Raji (cell line): ENCODE results near the gene NDOR1.
A peak's percentile ranks its signal among the peaks of the same experiment; 100 is the strongest.

Source experiments
- POLR2A ChIP-seq: IDR thresholded peaks from 2 replicates; pipeline ENCODE4 v1.6.1; 2011; ENCODE audit warnings: low read depth, low read length, control low read depth; ENCODE audit not compliant: insufficient read depth

The NDOR1 gene

GRCh38 chr9:137198051-137198901, 7.2 kb upstream of the NDOR1 start:
- no peak for TF ChIP-seq POLR2A

- no peak for TF ChIP-seq POLR2A
These were observed 6.6 kb upstream of the NDOR1 start for GRCh38 chr9:137198902-137199283.

- no peak for TF ChIP-seq POLR2A
These were observed 5.9 kb upstream of the NDOR1 start for GRCh38 chr9:137199411-137200121.

GRCh38 chr9:137200311-137201204, 4.9 kb upstream of the NDOR1 start, which contains the start of gene TPRN:
TPRN (minus strand) TSS chr9:137200741; CDS start chr9:137200711, 30 bp downstream.
- TF ChIP-seq POLR2A, result peak; percentile 89

- TF ChIP-seq POLR2A, result peak; percentile 40; the same call in 1 of the 2 replicates
These were observed 4.2 kb upstream of the NDOR1 start for GRCh38 chr9:137201205-137201868.

GRCh38 chr9:137202966-137203365, 2.5 kb upstream of the NDOR1 start:
- no peak for TF ChIP-seq POLR2A

- TF ChIP-seq POLR2A, result no peak
These were observed 772 bp upstream of the NDOR1 start for GRCh38 chr9:137204731-137205125.

GRCh38 chr9:137206602-137207001, 1.1 kb downstream of the NDOR1 start:
- no peak for TF ChIP-seq POLR2A

GRCh38 chr9:137211532-137211931, 6.0 kb downstream of the NDOR1 start:
- TF ChIP-seq POLR2A, result no peak

- TF ChIP-seq POLR2A, result no peak
These were observed 7.0 kb downstream of the NDOR1 start for GRCh38 chr9:137212520-137212919.

- TF ChIP-seq POLR2A, result no peak
These were observed 7.9 kb downstream of the NDOR1 start for GRCh38 chr9:137213160-137214060.

GRCh38 chr9:137214620-137215019, 9.1 kb downstream of the NDOR1 start:
- no peak for TF ChIP-seq POLR2A

GRCh38 chr9:137215196-137215986, 9.9 kb downstream of the NDOR1 start:
- TF ChIP-seq POLR2A, result no peak
